ENCODE data around the gene MT3.
"Not testable (repeated sequence)": the region's sequence is repeated elsewhere in the genome, so short reads cannot be mapped to it uniquely, and the experiment has no call there.

MT3 gene

GRCh38 chr16:56610609-56611111, 21.3 kb downstream of the MT3 start:
- no peak for DNase-seq

DNA sequence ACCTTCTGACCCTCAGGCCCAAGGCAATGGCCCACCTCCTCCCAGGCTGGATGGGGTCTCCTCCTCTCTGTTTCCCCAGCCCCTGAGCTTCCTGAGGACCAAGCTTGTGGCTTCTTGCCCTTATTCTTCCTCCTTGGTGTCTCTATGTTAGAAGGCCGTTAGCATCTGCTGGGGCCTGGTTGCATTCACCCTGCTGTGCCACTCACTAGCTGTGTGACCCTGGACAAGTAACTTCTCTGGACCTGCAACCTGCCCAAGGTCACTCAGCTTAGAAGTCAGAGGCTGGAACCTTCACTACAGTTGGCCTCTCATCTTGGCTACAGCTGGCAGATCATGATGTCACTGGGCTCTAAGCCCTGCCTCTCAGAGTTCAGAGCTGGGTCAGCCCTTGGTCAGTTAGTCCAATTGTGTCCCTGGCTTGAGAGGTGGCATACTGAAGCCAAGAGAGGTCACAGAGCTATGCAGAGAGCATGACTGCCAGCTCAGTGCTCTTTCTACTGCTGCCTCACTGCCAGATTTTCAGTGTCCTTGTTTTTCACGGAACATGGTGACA, 22.0 kb downstream of the MT3 start:
- DNase-seq: no peak

DNA sequence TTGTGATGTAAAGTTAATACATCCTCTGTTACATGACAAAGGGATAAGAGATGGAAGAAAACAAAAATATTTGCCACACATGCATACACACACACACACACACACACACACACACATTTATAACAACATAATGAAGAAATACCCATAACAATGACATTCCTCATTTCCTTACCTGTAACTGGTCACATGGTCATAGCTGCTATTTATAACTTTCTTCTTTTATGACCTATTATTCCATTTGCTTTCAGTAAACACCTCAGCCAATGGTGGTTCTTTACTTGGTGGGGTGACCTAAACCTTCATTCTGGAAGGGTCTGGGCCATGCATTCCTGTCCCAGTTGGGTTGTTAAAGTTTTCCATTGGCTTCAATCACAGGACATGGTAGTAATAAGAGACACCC, 24.4 kb downstream of the MT3 start:
- no peak for DNase-seq

DNA sequence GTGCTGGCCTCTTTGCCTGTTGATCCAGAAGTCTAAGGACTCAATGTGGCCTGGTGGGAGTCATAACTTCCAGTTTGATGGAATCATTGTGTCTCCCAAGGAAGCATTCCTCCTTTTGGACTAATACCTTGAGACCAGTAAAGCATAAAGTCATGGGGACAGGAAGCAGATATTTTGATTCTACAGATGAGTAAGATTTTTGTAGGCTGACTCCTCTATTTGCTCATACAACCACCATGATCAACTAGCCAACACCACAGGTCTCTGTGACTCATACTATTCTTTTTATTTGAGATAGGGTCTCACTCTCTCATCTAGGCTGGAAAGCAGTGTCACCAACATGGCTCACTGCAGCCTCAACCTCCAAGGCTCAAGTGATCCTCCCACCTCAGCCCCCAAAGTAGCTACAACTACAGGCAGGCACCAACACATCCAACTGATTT, 25.2 kb downstream of the MT3 start:
- no peak for DNase-seq

GRCh38 chr16:56615353-56615752, 26.0 kb downstream of the MT3 start:
- DNase-seq: no peak

DNA sequence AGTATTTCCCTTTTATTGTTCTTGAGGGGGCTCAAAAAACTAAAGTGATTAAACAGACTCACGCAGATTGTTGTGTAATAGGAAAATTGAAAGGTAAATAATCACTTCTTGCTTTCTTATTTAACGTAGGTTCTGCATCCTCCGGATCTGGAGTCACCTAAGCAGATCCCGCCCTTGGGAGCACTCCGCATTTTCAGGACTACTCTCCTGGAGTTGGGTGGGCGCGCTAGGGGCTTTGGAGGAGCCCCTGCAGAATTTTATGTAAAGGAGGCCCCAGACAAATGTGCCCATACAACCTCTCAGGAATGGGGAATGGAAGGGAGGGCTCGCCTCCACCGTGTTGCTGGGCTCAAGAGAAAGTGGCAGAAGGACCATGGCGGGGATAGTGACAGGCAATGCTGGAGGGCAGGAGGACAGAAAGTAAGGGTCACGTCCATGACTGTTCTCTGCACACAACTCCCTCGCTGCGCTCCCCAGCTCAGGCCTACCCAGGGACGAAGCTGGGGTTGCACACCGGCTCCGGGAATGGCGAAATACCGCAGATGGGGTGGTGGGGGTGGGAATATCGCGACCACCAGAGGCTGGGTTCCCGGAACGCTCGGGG, 27.4 kb downstream of the MT3 start:
- DNase-seq: no peak

DNA sequence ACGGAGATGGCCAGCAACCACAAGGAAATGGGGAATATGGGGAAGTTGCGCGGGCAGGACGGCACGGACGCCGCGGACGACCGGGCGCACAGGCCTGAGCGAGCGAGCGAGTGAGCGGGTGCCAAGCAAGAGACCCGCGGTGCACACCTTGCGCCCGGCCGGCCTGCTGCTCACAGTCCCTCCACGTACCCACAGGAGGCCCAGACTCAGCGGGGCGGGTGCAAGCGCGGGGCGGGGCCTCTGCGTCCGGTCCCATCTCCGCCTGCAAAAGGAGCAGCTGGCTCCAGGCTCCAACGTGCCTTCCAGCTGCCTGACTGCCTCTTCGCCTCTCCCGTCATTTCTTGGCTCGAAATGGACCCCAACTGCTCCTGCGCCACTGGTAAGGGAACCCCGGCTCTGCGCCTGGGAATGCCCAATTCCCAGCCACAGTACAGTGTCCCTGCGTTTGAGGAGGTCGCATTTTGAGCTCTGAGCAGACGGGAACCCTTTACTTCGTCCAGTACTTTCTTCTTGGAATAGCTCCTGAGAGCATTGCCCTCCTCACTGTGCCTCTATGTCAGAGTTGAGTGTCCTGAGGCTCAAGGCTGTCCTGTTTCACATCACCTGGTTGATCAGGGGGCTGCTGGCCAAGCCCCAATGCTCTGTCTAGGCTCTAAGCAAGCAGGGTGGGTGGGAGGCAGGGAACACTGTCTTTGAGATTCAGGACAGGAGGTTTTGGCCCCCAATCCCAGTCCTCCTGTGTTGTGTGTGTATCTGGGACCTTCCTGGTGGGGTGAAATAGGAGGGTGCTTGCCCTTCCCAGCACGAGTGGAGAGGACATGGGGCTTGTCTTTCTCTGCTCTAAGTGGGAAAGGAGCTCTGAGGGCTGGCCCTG, 28.1 kb downstream of the MT3 start:
- no peak for DNase-seq

GRCh38 chr16:56618138-56618537, 28.8 kb downstream of the MT3 start:
- no peak for DNase-seq

DNA sequence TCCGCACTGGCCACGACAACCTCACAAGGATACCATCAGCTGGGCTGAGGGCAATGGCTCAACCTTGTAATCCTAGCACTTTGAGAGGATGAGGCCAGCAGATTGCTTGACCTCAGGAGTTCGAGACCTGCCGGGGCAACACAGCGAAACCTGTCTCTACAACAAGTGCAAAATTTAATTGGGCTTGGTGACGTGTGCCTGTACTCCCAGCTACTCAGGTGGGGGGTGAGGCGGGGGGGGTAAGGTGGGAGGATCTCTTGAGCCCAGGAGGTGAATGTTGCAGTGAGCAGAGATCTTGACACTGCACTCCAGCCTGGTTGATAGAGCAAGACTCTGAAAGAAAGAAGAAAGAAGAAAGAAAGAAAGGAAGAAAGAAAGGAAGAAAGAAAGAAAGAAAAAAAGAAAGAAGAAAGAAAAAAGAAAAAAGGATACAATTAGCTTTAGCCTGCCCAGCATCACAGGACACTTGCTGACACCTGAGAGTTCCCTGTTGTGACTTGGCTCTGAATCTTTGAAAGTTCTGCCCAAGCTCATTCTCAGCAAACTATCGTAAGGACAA, 31.1 kb downstream of the MT3 start:
- no peak for DNase-seq

DNA sequence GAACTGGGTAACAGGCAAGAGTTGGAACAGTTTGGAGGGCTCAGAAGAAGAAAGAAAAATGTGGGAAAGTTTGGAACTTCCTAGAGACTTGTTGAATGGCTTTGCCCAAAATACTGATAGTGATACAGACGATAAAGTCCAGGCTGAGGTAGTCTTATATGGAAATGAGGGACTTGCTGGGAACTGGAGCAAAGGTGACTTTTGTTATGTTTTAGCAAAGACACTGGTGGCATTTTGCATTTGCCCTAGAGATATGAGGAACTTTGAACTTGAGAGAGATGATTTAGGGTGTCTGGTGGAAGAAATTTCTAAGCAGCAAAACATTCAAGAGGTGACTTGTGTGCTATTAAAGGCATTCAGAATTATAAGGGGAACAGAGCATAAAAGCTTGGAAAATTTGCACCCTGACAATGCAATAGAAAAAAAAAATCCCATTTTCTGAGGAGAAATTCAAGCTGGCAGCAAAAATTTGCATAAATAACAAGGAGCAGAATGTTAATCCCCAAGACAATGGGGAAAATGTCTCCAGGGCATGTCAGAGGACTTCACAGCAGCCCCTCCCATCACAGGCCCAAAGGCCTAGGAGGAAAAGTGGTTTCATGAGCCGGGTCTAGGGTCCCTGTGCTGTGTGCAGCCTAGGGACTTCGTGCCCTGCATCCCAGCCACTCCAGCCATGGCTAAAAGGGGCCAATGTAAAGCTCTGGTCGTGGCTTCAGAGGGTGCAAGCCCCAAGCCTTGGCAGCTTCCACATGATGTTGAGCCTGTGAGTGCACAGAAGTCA, 32.5 kb downstream of the MT3 start:
- DNase-seq: not testable (repeated sequence)

- DNase-seq: not testable (repeated sequence)
Measured at GRCh38 chr16:56623184-56623583, 33.9 kb downstream of the MT3 start.

DNA sequence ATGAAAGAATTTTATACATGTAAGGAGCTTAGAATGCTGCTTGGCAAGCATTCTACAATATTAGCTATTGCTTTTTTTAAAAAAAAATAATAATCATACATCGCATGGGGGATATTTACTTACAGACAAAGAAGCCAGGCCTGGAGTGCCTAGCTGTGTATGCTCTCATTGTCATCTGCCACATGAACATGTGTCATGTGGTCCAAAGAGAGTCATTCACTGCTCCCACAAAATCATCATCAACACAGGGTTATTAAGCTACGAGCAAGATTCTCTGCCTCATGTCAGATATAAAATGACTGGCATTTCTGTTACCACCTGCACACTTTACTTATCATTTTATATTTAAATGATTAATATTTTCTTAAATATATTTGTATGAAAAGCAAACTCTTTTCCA, 34.3 kb downstream of the MT3 start:
- DNase-seq: no peak

GRCh38 chr16:56625140-56625942, 36.0 kb downstream of the MT3 start, which contains the start of gene MT1E:
Gene MT1E, plus strand, starts transcription at chr16:56625781. Its CDS starts 71 bp downstream, at chr16:56625852.
- peak; percentile 15 for DNase-seq

GRCh38 chr16:56625943-56626654, 36.8 kb downstream of the MT3 start:
- no peak for DNase-seq

DNA sequence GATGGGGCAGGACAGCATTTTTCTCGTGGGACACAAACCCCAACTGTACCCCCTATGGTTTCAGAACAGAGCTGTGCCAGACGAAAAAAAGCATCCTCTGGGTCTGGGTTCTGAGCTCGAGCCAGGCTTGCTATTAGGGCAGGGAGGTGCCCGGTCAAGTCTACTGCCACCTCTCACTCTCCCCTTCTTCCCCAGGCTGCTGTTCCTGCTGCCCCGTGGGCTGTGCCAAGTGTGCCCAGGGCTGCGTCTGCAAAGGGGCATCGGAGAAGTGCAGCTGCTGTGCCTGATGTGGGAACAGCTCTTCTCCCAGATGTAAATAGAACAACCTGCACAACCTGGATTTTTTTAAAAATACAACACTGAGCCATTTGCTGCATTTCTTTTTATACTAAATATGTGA, 37.4 kb downstream of the MT3 start:
- DNase-seq: no peak

DNA sequence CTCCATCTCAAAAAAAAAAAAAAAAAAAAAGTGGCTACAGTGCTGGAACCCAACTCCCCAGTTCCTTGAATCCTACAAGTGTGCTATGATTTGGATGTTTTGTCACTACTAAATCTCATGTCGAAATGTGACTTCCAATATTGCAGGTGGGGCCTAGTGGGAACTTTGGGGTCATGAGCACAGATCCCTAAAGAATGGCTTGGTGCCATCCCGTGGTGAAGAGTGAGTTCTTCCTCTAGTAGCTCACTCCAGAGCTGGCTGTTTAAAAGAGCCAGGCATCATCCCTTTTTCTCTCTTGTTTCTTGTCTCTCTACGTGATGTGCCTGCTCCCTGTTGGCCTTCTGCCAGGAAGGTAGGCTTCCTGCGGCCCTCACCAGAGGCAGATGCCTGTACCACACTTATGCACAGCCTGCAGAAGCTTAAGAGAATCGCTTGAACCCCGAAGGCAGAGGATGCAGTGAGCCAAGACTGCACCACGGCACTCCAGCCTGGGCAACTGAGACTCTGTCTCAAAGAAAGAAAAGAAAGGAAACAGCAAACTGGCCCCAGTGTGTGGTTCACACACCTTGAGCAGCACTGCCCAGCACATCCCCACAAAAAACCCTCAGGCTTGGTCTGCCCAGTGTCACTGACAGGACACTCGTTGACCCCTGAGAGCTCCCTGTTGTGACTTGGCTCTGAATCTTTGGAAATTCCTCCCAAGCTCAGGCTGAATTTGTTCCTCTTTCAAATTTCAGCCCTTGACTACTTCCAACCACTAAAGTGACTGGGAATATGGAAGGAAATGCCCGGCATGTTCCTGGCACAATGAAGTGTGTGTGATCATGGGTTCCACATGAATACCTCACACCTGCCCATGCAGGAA, 39.4 kb downstream of the MT3 start:
- DNase-seq: no peak

DNA sequence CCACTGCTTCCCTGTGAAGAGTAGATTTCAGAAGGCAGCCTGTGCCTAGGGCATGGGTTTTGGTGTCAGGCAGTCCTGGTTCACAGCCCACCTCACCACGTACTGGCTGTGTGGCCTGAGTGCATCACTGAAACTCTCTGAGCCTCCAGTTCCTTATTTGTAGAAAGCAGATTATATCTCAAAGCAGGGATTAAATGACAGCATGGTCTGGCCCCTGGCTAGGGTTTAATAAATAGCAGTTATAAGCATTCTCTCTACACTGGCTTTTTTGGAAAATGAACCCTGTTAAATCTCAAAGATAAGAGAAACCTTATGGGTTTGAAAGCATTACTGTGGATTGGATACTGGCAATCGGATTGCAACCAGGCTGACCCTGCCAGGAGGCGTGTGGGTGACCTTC, 40.2 kb downstream of the MT3 start:
- DNase-seq: no peak

DNA sequence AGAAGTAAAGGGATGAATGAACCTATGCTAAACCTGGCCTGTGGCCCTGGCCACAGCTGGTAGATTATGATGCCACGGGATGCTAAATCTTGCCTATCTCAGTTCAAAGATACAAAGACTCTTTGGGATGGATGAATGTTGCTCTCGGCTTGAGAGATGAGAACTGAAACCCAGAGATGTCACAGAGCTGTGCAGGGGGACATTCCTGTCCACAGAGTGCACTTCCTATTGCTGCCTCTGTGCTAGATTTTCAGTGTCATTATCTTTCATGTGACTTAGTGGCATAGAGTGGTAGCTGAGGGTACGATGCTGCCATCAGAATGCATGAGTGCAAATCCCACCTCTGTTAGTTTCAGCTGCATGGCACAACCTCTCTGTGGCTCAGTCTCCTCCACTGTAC, 40.8 kb downstream of the MT3 start:
- no peak for DNase-seq

DNA sequence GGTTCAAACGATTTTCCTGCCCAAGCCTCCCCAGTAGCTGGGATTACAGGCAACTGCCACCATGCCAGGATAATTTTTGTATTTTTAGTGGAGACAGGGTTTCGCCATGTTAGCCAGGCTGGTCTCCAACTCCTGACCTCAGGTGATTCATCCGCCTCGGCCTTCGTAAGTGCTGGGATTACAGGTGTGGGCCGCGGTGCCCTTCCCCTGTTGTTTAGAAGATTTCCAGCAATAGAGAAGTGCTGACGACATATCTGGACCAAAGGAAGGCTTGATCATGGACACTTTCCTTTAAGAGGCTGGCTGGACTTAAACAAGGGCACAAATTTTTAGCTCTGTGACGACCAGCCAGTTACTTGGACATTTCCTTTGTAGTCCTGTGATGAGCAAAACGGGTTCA, 41.9 kb downstream of the MT3 start:
- no peak for DNase-seq

GRCh38 chr16:56631832-56632155, 42.5 kb downstream of the MT3 start:
- DNase-seq: no peak
